ENCODE measurements around the gene UTP20. TPM values are rescaled to one million over a fixed set of nuclear protein-coding genes. Genes with fewer than 3 reads are reported as not detected.

UTP20 gene
- total and polyA plus RNA-seq, 4 donors = 1.9 to 19.7 (median 10.0) TPM

DNA sequence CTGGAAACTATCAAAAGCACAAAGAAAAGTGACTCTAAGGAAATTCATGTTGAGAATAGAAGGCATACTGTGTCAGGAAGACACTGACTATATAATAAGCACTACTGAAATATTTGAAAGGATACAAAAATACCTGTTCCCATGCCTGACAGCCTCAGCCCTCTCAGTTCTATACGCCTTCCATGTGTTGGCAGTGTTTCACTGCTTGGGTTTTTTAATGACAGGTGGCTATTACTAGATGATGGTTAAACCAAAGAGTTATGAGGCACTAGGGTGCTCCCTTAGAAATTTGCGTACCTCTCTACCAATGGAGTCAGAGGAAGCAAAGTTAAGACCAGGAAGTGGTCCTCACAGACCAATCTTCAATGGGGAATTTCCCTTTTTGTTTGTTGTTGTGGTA is 44.2 kb upstream of the UTP20 start:
- 85 to 88% methylated on average over 2 of the region's 2 CpGs for WGBS, 2 donors
- Histone ChIP-seq H3K4me3 (no peak overlapping the region), H3K9me3 (ENCODE audit: control insufficient read depth in 4 of 4, insufficient read depth in 3 of 4, low read length in 3 of 4) (peaks cover 0 to 2% (median 0%) of the 10 kb centered on the region in 4 donors), H3K36me3 (ENCODE audit: control insufficient read depth in 4 of 4, insufficient read depth in 4 of 4, low read length in 4 of 4) (no peaks in the 10 kb centered on the region), H3K27ac (ENCODE audit: low read depth in 1 of 2, low read length in 1 of 2) (no peak overlapping the region), H3K27me3 (ENCODE audit: control insufficient read depth in 3 of 3, insufficient read depth in 3 of 3, low read length in 2 of 3) (no peaks in the 10 kb centered on the region), H3K9ac (ENCODE audit: insufficient read depth in 1 of 2, low read length in 2 of 2) (no peak overlapping the region), H3K4me1 (ENCODE audit: control insufficient read depth in 5 of 5, insufficient read depth in 5 of 5, low read length in 5 of 5) (no peaks in the 10 kb centered on the region)
- ATAC-seq (ENCODE audit: insufficient read depth, low FRiP score) (no peak), DNase-seq (no peak)
- TF ChIP-seq, protein P1, sequence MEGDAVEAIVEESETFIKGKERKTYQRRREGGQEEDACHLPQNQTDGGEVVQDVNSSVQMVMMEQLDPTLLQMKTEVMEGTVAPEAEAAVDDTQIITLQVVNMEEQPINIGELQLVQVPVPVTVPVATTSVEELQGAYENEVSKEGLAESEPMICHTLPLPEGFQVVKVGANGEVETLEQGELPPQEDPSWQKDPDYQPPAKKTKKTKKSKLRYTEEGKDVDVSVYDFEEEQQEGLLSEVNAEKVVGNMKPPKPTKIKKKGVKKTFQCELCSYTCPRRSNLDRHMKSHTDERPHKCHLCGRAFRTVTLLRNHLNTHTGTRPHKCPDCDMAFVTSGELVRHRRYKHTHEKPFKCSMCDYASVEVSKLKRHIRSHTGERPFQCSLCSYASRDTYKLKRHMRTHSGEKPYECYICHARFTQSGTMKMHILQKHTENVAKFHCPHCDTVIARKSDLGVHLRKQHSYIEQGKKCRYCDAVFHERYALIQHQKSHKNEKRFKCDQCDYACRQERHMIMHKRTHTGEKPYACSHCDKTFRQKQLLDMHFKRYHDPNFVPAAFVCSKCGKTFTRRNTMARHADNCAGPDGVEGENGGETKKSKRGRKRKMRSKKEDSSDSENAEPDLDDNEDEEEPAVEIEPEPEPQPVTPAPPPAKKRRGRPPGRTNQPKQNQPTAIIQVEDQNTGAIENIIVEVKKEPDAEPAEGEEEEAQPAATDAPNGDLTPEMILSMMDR (IDR thresholded peaks at IDR 0.05; ENCODE audit: control extremely low read depth, extremely low read depth) = no peak

DNA sequence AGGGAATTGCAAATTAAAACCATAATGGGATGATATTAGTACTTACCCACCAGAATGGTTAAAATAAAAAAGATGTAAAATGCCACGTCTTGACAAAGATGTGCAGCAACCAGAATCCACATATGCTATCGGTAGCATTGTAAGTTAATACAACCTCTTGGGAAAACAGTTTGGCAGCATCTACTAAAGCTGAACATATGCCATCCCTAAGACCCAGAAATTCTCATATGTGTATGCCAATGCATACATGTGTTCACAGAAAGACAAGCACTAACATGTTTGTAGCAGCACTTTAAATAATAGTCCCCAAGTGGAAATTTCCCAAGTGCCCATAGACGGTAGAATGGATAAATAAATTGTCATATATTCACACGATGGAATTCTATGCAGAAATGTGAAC is 41.6 kb upstream of the UTP20 start:
- Histone ChIP-seq H3K4me1 (ENCODE audit: control insufficient read depth in 5 of 5, insufficient read depth in 5 of 5, low read length in 5 of 5) (no peaks in the 10 kb centered on the region), H3K9me3 (ENCODE audit: control insufficient read depth in 4 of 4, insufficient read depth in 3 of 4, low read length in 3 of 4) (peaks cover 0 to 5% (median 0%) of the 10 kb centered on the region in 4 donors), H3K4me3 (no peak overlapping the region), H3K36me3 (ENCODE audit: control insufficient read depth in 4 of 4, insufficient read depth in 4 of 4, low read length in 4 of 4) (no peaks in the 10 kb centered on the region), H3K9ac (ENCODE audit: insufficient read depth in 1 of 2, low read length in 2 of 2) (no peak overlapping the region), H3K27me3 (ENCODE audit: control insufficient read depth in 3 of 3, insufficient read depth in 3 of 3, low read length in 2 of 3) (no peaks in the 10 kb centered on the region), H3K27ac (ENCODE audit: low read depth in 1 of 2, low read length in 1 of 2) (no peak overlapping the region)
- TF ChIP-seq, protein P1 (IDR thresholded peaks at IDR 0.05; ENCODE audit: control extremely low read depth, extremely low read depth) = no peak
- no peak for ATAC-seq (ENCODE audit: insufficient read depth, low FRiP score)
- peak in 1 of 3 donors; percentile 3 for DNase-seq
- 84 to 93% methylated on average over 4 of the region's 4 CpGs for WGBS, 2 donors

DNA sequence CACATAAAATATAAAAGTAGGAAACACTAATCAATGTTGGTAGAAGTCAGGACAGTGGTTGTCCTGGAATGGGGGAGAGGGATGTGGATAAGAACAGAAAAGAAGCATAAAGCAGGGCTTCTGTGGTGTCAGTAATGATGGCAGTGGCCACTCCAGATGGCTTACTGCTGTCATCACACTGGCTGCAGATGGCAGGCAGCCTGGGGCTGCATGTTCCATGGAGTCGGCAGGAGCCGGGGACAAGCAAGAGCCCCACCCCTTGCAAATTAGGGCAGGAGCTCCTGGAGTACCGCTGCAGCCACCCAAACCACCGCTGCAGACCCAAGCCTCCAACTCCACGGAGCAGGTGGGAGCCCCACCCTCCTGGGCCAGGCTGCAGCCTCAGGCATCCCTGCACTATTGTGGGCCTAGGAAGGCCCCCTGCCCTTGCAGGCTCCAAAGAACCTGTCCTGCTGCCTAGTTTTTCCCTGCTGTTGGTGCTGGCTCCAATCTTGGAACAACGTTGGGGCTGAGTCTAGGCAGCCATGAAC is 41.0 kb upstream of the UTP20 start:
- WGBS, 2 donors = 75 to 77% methylated on average over 6 of the region's 6 CpGs
- Histone ChIP-seq H3K4me3 (no peak overlapping the region), H3K9ac (ENCODE audit: insufficient read depth in 1 of 2, low read length in 2 of 2) (no peak overlapping the region), H3K27ac (ENCODE audit: low read depth in 1 of 2, low read length in 1 of 2) (no peak overlapping the region), H3K36me3 (ENCODE audit: control insufficient read depth in 4 of 4, insufficient read depth in 4 of 4, low read length in 4 of 4) (no peaks in the 10 kb centered on the region), H3K4me1 (ENCODE audit: control insufficient read depth in 5 of 5, insufficient read depth in 5 of 5, low read length in 5 of 5) (no peaks in the 10 kb centered on the region), H3K27me3 (ENCODE audit: control insufficient read depth in 3 of 3, insufficient read depth in 3 of 3, low read length in 2 of 3) (no peaks in the 10 kb centered on the region), H3K9me3 (ENCODE audit: control insufficient read depth in 4 of 4, insufficient read depth in 3 of 4, low read length in 3 of 4) (peaks cover 0 to 5% (median 0%) of the 10 kb centered on the region in 4 donors)
- ATAC-seq (ENCODE audit: insufficient read depth, low FRiP score) = no peak
- DNase-seq = peak; percentile 18 to 36 (median 21)
- TF ChIP-seq, protein P1 (IDR thresholded peaks at IDR 0.05; ENCODE audit: control extremely low read depth, extremely low read depth) = no peak

DNA sequence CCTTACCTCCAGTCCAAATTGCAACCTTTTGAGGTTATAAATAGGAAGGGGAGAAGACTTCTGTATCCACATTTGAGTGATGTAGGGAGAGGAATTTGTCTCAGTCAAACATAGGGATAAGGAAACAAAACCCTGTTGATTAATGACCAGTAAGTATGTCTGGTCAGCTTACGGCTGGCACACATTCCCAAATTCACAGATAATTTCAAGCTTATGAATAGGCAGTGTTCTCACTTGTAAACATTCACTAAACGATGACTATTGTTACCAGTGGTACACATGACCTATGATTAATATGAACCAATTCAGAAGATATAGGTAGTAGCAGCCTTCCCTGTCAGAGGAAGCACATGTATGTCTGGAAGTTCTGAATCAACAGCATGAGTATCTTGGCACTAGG is 36.8 kb upstream of the UTP20 start:
- 53 to 63% methylated on average over 2 of the region's 2 CpGs for whole genome bisulfite sequencing, 2 donors
- no peak overlapping the region for H3K27ac ChIP-seq (ENCODE audit: low read depth in 1 of 2, low read length in 1 of 2)
- H3K4me3 ChIP-seq = no peak overlapping the region
- TF ChIP-seq, protein P1 (IDR thresholded peaks at IDR 0.05; ENCODE audit: control extremely low read depth, extremely low read depth) = no peak
- no peaks in the 10 kb centered on the region for H3K36me3 ChIP-seq (ENCODE audit: control insufficient read depth in 4 of 4, insufficient read depth in 4 of 4, low read length in 4 of 4)
- no peaks in the 10 kb centered on the region for H3K4me1 ChIP-seq (ENCODE audit: control insufficient read depth in 5 of 5, insufficient read depth in 5 of 5, low read length in 5 of 5)
- H3K9me3 ChIP-seq (ENCODE audit: control insufficient read depth in 4 of 4, insufficient read depth in 3 of 4, low read length in 3 of 4) = peaks cover 0 to 5% (median 0%) of the 10 kb centered on the region in 4 donors
- no peaks in the 10 kb centered on the region for H3K27me3 ChIP-seq (ENCODE audit: control insufficient read depth in 3 of 3, insufficient read depth in 3 of 3, low read length in 2 of 3)
- ATAC-seq (ENCODE audit: insufficient read depth, low FRiP score) = no peak
- H3K9ac ChIP-seq (ENCODE audit: insufficient read depth in 1 of 2, low read length in 2 of 2) = no peak overlapping the region
- no peak for DNase-seq
